GM20431 (cell line): ENCODE data around the gene MVB12B.

Experiments used
- in situ Hi-C: fragments of 300-500 bp; cut with MseI, MboI; formaldehyde crosslinking; loops from one replicate; pipeline ENCODE4 v1.15.0; 2020; ENCODE audit warnings: low sequenced_read_pairs; ENCODE audit not compliant: unreplicated experiment

MVB12B gene

DNA sequence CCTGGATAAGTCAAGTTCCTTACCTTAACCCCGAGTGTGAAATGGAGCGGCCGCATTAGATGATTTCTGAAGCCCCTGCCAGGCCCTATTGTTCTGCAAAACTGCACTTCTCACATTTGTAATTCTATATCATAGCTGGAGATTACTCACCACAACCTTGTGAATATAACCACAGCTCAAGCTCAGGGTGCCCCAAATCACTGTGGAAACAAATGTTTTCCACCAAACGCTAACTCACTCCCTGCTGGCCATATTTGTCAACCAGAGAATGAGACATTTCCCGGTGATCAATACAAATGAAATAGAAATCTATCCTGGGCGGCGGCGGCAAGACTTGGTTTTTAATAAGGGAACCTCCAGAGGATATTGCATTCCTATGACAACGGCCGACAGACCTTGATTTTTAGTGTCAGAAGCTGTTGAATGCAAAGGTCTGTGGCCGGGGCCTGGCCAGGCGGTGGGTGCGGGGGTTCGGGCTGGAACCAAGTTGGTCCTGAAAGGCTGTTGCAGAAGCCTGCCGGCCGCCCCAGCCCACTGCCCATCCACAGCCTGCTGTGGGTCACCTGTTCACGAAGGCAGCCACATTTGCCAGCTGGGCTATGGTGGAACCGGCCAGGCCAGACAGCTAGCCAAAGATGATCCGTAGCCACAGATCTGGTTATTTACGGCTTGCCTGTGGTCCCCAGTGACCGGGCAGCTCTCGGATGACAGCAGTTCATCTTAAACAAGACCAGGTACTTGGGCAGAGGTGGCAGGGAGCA is 193.2 kb downstream of the MVB12B start:
- in situ Hi-C loops, result no loop called here

DNA sequence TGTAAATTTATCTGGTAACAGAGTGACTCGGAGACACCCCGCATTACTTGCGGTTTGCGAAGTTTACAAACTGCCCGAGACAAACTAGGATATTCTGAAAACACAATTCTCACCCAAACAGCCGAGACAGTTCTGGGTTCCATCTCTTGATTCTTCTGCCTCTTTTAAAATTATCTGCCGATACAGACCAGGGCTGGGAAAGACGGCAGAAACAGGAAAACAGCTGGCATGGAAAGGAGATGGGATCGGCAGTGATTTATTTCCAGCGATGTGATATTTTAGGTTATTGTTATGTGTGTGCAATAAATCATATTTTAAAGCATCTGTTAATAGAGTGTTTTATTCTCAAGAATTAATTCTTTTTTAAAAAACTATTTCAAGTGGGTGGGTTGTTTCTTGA is 193.8 kb downstream of the MVB12B start:
- in situ Hi-C loops, result no loop called here

DNA sequence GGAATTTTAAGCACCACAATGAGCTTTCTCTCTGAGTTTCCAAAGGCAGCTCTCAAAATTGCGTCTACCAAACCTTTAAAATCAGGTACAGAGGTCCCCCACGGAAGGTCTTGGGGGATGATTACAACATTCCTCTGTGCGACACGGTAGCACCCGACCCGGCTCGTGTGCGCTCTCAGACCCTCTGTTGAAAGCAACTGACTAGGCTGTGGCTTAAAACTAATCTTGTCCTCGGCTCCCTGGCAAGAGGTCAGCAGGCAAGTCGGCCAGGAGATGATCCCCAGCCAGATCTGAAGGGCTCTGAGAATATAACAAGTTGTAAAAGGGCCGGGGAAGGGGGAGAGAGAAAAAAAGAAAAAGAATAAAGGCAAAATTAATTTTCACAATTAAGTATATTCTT is 194.5 kb downstream of the MVB12B start:
- in situ Hi-C loops, result no loop called here

DNA sequence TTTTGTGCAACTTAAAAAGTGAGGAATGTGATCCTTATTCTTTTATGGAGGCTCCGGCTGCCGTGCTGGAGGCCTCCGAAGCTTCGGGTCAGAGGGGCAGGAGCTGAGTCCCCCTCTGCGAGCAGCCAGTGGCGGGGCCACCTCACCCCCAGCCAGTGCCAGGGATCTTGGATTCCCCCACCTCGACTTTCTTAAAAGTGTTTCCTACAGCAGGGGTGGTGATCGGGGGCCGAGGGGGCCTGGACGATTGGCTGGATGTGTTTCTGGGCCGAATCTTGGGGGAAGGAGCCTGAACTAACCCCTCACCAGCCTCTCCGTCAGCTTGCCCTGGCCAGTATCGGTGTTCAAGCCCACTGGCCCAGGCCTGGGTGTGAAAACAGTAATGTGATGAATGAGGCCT is 194.9 kb downstream of the MVB12B start:
- in situ Hi-C loops, result no loop called here

DNA sequence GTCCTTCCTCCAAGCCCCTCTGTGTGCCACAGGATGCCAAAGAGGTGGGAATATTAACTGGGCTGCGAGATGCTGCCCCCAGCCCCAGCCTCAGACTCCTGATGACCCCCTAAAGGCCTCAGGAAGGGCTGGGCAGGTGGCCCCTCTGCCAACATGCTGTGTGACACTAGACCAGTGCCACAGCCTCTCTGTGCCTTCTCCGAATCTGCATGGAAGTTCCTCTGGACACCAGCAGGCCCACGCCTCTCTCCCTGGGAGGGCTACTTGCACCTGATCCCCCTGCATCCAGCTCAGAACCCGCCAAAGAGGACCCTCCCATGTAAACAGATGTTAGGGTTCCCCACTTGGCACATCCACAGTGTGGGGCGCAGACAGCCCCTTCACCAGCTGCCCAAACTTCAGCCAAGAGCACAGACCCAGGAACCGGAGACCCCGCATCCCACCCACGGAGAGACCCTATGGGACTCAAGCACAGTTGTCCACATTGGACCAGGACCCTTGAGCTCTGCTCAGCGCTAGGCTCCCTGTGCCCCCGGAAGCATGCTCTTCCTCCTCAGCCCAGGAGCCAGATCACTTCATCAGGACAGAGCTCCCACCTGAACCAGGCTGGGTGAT is 195.5 kb downstream of the MVB12B start:
- in situ Hi-C loops, result no loop called here

DNA sequence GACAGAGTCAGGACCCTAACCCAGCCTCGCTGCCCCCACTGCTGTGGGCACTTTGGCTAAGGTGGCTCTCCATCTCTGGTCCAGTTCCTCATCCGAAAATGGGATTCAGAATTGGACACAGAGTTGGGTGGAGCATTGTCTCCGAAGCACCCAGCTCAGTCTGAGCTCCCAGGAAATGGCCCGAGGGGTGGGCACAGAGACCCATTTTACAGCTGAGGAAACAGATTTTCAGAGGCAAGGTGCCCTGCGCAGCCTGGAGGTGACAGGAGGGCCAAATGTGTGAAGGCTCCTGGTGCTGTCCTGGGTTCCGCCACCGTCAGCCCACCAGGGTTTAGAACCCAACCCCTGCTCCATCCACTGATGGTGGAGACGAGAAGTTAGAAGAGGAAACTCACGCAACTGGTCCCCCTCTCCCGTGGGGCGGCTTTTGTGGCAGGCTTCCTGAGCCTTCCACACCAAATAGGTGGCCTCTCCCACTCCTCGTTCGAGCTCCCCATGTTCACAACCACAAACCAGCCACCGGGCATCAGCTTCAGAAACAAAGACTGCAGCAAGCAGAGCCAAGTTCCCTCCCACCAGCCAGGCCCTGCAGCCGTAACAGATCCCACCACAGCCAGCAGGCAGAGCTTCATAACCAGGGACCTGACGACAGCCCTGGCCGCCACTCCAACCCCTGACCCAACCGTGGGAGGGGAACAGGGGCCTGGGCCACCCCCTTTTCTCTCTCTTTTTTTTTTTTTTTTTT is 196.2 kb downstream of the MVB12B start:
- in situ Hi-C loops, result no loop called here

DNA sequence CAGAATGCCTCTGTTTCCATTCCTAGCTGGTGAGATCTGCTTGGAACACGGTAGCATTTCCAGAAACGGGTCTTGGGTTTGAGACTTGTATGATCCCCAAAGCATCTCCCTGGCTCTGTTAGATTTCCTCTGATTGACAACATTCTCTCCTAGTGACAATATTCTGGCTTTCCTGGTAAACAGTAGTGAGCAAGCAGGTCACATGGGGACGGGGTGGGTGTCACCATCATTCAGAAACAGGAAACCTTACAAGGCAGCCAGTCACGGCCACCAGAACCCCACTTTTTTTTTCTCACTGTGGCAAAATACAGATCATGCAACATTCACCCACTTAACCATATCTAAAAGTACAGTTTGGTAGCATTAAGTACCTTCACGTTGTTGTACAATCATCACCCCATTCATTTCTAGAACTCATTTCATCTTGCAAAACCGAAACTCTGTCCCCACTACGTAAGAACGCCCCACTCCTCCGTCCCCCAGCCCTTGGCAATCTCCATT is 197.0 kb downstream of the MVB12B start:
- in situ Hi-C loops, result no loop called here

DNA sequence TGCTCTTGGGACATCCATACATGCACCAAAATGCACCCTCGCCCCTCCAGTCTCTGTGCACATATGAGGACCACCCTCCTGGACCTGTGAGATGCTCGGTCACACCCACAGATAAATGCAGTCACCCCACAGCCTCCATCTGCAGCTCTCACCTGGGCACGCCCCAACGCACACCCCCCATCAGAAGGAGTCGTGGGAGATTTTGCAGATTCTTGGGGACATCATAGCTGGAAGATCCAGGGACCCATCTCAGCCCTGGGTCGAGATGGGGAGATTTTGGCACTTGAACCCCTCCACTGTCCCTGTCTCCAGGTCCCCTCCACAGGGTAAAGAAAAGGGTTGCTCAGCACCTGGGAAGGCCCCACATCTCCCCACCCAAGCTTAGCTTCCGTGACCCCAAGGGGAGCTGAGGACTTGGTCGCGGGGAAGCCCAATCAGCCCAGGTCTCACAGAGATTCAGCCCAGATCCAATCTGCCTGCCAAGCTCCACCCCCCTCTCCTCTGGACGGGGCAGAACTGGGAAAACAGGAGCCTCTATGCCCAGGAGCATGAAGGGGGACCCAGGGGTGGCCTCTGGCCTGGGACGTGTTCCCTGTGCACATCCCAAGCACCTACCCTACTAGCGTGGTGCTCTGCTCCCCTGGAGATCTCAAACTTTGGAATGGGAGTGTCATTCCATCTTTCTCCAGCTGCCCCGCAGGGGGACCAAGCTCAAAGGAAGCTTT is 197.9 kb downstream of the MVB12B start:
- in situ Hi-C loops, result no loop called here

DNA sequence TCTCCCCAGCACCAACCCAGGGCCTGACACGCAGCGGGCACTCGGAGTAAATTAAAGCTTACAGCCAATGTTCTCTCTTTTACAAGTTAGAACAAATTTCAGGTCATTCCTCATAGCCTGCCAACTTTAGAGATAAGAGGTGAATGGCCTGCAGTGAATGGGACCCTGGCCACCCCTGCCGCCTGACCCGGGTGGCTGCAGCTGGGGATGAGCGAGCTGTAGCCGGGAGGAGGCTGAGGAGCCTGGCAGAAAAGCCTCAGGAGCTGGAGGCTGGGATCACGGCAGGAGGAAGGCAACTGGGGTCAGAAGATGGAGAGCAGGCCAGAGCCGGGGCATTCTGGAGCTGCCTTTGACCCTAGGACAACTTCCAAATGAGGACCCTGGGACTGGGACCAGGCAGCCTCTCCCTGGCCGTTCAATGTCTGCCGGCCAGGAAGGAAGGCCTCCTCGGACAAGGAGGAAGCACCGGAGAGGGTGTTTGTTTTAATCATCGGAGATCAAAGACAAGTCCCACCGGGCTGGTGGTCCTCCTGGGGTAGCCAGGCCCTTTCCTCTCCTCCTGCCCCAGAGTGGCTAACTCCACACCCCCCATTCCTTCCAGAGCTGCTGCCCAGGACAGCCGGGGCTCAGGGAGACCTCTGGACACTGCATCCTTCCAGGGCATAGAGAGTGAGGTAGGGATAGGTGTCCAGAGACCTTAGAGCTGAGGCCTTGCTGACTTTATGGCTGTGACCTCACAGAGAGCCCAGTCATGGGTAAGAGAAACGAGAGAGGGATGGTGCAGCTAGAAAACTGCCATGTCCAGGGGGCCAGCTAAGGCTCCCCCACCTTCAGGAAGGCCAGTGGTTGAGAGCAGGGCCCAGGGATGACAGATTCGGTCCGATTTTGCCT is 199.8 kb downstream of the MVB12B start:
- in situ Hi-C loops, result no loop called here

DNA sequence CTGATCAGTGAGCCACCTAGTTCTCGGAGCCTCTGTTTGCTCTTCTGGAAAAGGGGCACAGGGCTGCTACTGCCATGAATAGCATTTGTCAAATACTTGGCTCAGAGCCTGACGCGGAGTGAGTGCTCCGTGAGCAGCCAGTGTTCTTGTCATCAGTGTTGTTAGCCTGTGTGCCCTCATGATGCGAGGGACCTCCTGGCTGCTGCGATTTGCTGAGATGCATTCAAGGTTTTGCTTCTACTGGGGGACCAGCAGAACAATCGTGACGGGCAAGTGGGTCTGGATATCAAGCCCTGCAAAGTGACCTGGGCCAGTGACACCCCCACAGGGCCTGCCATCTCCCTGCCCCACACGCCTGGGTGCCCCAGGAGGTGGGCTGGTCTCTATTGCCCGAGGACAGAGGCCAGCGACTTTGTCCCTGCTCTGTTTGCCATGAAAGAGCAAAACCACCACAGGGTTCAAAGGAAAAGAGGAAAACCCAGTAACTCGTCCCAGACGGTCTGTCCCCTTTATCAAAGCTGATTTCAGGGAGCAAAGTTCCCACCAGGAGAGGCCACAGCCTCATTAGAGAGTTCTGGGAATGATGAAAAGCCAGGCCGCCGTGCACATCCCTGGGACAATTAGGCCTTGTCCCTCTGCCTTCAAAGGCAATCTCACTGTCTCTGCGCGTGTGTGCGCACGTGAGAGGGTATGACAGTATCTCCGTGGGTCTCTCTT is 200.6 kb downstream of the MVB12B start:
- in situ Hi-C loops, result no loop called here

DNA sequence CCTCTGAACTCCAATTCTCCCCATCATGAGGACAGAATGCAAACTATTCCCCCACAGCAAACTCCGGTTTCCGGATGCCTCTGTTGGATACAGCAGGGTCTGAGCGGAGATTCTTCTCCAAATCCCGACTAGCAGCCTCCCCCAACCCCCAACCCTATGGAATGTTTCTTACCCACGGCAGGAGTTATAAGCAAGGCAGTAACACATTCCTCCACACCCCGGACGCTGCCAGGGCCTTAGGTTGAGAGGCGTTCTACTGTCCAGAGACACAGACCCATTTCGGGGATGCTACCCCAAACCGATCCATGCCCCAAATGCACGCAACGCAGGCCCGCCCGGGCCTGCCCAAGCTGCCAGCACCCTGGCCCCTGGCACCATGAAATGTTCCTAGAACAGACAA is 201.5 kb downstream of the MVB12B start:
- in situ Hi-C loops, result no loop called here

DNA sequence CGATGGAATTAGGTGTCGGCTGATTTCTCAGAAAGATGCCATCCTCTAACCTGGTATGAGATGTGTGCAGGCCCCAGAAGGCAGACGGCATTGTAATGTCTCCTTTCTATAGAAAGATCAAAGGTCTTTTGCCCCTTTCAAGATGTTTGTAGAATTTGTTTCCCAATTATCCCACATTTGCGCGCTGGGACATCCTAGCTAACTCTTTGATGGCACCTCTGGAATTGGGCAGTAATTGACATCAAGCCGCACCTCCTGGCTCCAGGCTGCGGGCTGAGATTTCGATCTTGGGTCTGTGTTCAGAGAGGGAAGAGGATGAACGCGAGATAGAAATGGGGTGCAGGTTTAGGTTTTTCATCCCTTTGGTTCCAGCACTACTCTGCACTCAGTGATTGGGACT is 202.3 kb downstream of the MVB12B start:
- in situ Hi-C loops, result no loop called here

DNA sequence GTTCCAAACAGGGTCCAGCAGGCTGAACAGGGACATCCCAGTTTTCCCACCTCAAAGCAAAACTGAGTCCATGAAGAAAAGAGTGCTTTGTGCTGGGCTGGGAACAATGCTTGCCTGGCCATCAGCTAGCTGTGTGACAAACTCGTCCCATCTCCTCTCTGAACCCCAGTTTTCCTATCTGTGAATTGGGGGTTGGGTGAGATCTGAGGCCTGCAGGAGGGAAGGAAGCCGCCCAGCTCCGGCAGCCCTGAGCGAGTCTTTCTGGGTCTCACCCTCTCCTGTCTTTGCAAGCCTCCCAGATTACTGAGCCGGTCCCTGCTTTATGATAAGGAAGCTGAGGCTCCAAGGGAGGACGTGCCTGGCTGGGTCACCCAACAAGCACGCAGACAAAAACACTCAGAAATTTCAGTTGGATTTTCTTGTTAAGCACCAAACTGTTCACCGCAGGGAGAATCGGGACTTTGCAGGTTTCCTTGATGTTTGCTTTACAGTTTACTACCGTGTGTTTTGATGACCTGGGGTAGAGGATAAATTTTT is 204.5 kb downstream of the MVB12B start:
- in situ Hi-C loops, result no loop called here

DNA sequence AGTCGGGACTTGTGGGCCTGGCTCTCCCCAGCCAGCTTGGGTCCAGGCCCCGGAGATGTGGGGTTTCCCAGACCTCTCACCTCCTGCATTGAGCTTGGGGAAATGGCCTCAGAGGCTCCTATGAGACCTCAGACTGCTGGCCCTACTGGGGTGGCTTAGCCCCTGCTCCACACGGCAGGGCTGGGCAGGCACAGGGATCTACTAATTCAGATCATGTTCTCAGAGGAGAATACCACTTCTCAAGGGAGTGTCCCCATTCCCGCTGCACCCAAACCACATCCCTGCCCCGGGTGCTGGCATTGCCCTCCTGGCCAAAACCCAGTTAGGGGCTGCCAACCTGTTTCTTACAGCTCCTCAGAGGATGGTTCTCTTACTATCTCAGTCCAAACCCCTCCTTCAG is 205.0 kb downstream of the MVB12B start:
- in situ Hi-C loops, result no loop called here

DNA sequence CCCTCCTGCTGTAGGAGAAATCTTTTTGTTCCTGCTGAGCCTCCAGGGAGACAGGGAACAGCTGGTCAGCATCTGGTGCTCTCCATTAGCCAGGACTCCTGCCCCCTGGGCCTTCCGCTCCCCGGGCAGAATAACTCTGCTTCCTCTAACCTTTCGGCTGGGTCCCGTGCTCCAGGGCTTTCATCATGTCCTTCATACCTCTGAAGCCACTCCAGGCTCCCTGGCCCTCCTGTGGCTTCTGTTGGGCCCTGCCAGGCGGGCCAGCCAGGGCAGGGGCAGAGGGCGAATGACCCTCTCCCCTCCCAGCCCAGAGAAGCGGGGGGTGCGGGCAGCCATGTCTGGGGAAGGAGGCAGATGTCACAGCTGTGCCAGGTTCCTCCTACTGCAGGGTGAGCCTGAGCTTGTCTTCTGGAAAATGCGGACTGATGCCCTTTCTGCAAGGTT is 205.4 kb downstream of the MVB12B start:
- in situ Hi-C loops, result no loop called here

DNA sequence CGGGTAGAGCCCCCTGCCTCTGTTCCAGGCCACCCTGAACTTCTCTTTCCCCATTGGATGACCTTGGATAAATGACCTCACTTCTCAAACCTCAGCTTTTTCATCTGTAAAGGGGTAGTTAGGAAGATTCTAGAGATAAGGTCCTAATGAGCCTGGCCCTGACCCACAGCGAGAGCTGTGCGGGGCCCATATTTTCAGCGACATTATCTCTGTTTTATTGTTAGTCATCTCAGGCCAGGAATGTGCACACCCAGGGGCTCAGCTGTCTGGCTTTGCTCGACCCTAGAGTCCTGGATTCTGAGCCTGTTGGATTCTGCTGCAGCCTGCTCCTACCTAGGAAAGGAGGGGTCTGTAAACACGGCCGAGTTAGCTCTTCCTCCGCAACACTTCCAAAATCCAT is 205.9 kb downstream of the MVB12B start:
- in situ Hi-C loops, result no loop called here

DNA sequence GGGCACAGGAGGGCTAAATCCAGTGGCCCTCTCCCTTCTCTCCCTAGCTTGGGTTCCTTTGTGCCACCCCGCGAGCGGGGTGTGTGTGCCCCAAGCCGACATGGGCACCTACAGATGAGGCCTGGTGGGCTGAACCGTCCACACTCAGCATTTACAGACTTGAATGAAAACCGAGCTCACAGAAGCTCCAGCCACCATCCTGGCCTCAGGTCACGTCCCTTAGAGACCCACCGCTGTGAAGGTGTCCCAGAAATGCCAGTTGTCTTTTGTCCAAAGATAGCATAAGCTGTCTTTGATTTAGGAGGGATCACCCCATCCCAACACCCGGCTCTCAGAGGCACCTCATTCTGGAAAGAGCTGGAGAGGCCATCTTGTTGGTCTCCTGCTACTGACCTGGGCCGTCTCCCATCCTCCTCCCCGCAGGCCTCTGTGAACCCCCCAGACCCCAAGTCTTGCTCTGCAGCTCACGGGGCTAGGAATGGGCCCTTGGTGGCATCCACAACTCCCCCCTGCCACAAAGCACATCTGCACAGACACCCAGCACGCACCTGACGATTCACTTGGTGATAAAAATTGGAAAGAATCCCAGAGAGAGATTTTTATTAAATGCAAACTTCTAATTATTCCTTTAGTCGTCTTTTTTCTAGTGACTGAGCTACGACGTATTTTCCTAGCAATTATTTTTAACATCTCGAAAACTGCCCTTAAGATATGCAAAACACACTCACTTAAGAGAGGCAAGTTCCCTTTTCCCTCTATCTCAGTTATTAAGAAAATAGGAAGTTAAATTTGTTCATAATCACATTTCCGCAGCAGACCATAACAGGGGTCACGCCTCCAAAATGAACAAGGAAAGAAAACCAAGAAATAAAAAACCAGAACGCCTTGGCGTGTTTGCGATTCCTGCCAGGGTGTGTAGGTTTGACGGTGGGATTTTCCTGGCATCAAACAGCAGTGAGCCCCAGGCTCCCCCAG is 206.6 kb downstream of the MVB12B start:
- in situ Hi-C loops, result no loop called here
